Neural cell (in vitro differentiated cells): ENCODE results near the gene TF.

ENCODE experiments used
- CTCF ChIP-seq: fragments of 450-650 bp; IDR thresholded peaks from 2 replicates; pipeline ENCODE4 v1.5.1; 2014; ENCODE audit warnings: antibody characterized with exemption, mild to moderate bottlenecking, moderate library complexity; ENCODE audit not compliant: poor library complexity, severe bottlenecking
- EP300 ChIP-seq: fragments of 450-650 bp; conservative IDR thresholded peaks from 2 replicates; pipeline ENCODE4 v1.6.1; 2014; ENCODE audit warnings: antibody characterized with exemption, mild to moderate bottlenecking, moderate library complexity; ENCODE audit not compliant: poor library complexity, severe bottlenecking
- EZH2 ChIP-seq: fragments of 200-600, 300-800 bp; shearing (Covaris generic), sonication (generic); IDR thresholded peaks from 2 replicates; pipeline ENCODE4 v1.6.1; 2014; ENCODE audit warnings: antibody characterized with exemption, low read length, borderline replicate concordance, mild to moderate bottlenecking; ENCODE audit not compliant: insufficient read depth, poor library complexity, severe bottlenecking
- MXI1 ChIP-seq: fragments of 450-650 bp; conservative IDR thresholded peaks from 2 replicates; pipeline ENCODE4 v1.6.1; 2014; ENCODE audit warnings: antibody characterized with exemption, mild to moderate bottlenecking; ENCODE audit not compliant: poor library complexity, severe bottlenecking
- POLR2AphosphoS5 ChIP-seq: IDR thresholded peaks from 2 replicates; pipeline ENCODE4 v1.6.1; 2012
- RAD21 ChIP-seq: fragments of 450-650 bp; conservative IDR thresholded peaks from 2 replicates; pipeline ENCODE4 v1.6.1; 2014; ENCODE audit warnings: antibody characterized with exemption, mild to moderate bottlenecking, moderate library complexity
- REST ChIP-seq: IDR thresholded peaks from 2 replicates; pipeline ENCODE4 v1.6.1; 2012; ENCODE audit warnings: borderline replicate concordance

GRCh38 chr3:133782454-133782853 lies 36.3 kb downstream of the TF start:
- TF ChIP-seq CTCF (no peak), REST (no peak), RAD21 (no peak), MXI1 (no peak), EZH2 (no peak), POLR2AphosphoS5 (no peak), EP300 (no peak)
